Measurements from ENCODE around the gene HAPLN1. TPM values are rescaled to one million over a fixed set of nuclear protein-coding genes. Genes with fewer than 3 reads are reported as not detected.

Gene HAPLN1
- total RNA-seq, 2 donors from 2014 or later: 3.8 to 5.9 TPM

DNA sequence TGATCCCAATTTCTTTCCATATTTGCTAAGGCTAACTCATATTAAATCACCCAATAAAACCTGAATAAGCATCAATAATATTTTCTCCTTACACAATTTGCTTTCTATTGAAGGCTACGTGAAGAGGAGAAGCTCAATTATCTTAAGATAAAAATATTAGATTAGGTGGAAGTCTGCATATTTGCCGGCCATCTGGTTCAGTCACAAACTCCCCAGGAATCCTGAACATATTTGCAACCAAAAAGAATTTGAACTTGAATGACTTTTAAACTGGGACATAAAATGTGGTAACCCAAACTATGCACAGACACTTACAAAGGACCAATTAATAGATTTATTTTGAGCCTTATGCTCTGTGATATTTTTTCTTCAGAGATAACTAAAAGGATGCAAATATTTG is 92.3 kb downstream of the HAPLN1 start:
- intact Hi-C loops (cut with DNase I): no loop called here
- H3K9me3 ChIP-seq: no peaks in the 10 kb centered on the region
- TF ChIP-seq CTCF (IDR thresholded peaks at IDR 0.05): no peak
- H3K36me3 ChIP-seq: no peaks in the 10 kb centered on the region
- H3K27me3 ChIP-seq: no peaks in the 10 kb centered on the region
- no peak overlapping the region for H3K4me3 ChIP-seq
- no peak overlapping the region for H3K9ac ChIP-seq (ENCODE audit: low read depth in 2 of 2, low read length in 2 of 2)
- no peaks in the 10 kb centered on the region for H3K4me1 ChIP-seq
- DNase-seq: no peak
- H3K27ac ChIP-seq: no peak overlapping the region

- H3K9me3 ChIP-seq: no peaks in the 10 kb centered on the region
- no peak overlapping the region for H3K27ac ChIP-seq
- H3K27me3 ChIP-seq: no peaks in the 10 kb centered on the region
- H3K4me3 ChIP-seq: no peak overlapping the region
- intact Hi-C loops (cut with DNase I): no loop called here
- no peak for DNase-seq
- TF ChIP-seq CTCF (IDR thresholded peaks at IDR 0.05): no peak
- H3K36me3 ChIP-seq: no peaks in the 10 kb centered on the region
- no peak overlapping the region for H3K9ac ChIP-seq (ENCODE audit: low read depth in 2 of 2, low read length in 2 of 2)
- H3K4me1 ChIP-seq: no peaks in the 10 kb centered on the region
These were observed 105.8 kb downstream of the HAPLN1 start for GRCh38 chr5:83614841-83615240.

GRCh38 chr5:83608122-83608521 is 112.5 kb downstream of the HAPLN1 start:
- intact Hi-C loops (cut with DNase I): no loop called here
- peak; percentile 21 for DNase-seq
- H3K36me3 ChIP-seq: no peaks in the 10 kb centered on the region
- peak; percentile 21 for TF ChIP-seq CTCF (IDR thresholded peaks at IDR 0.05)
- no peaks in the 10 kb centered on the region for H3K27me3 ChIP-seq
- no peaks in the 10 kb centered on the region for H3K4me1 ChIP-seq
- no peak overlapping the region for H3K4me3 ChIP-seq
- no peaks in the 10 kb centered on the region for H3K9me3 ChIP-seq
- H3K27ac ChIP-seq: no peak overlapping the region
- no peak overlapping the region for H3K9ac ChIP-seq (ENCODE audit: low read depth in 2 of 2, low read length in 2 of 2)

DNA sequence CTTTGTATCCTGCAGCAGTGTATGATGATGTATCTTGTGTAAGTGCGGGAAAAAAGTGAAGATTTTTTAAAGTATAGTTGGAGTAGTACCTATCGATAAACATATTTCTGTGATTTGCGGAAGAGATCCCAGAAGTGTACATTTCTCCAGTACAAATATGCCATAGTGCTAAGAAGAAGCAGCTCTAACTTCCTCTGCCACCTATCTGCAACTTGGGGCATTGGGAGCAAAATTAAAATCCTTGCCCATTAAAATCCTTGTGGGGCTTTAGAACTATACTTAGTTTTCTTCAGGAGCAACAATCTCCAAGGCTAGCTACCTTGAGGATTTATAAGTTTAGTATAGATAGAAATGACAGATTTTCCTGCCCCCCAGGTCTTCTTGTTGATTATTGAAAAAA is 125.4 kb downstream of the HAPLN1 start:
- H3K4me1 ChIP-seq: no peaks in the 10 kb centered on the region
- intact Hi-C loops (cut with DNase I): no loop called here
- no peak overlapping the region for H3K9ac ChIP-seq (ENCODE audit: low read depth in 2 of 2, low read length in 2 of 2)
- H3K27me3 ChIP-seq: no peaks in the 10 kb centered on the region
- no peaks in the 10 kb centered on the region for H3K9me3 ChIP-seq
- no peaks in the 10 kb centered on the region for H3K36me3 ChIP-seq
- DNase-seq: no peak
- no peak overlapping the region for H3K27ac ChIP-seq
- no peak for TF ChIP-seq CTCF (IDR thresholded peaks at IDR 0.05)
- H3K4me3 ChIP-seq: no peak overlapping the region

DNA sequence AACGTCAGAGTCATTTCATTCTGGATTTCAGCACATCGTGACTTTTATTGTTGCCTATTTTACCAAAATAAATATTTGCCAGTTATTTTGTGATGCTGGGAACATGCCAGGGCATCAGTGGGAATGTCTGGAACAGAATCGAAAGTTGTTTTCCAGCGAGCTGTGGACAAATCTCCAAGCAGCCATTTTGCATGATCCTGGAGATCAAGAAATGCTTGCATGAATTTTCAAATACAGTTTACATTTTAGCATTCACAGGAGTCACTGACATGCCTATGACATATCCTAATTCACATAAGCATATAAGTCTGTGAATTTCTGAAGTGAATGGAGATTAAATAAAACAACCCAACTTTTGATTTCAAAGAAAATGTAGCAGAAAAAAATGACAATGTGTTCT is 129.7 kb downstream of the HAPLN1 start:
- Histone ChIP-seq H3K36me3 (no peaks in the 10 kb centered on the region), H3K27ac (no peak overlapping the region), H3K9ac (ENCODE audit: low read depth in 2 of 2, low read length in 2 of 2) (no peak overlapping the region), H3K27me3 (no peaks in the 10 kb centered on the region), H3K4me1 (no peaks in the 10 kb centered on the region), H3K4me3 (no peak overlapping the region), H3K9me3 (no peaks in the 10 kb centered on the region)
- intact Hi-C loops (cut with DNase I): no loop called here
- TF ChIP-seq CTCF (IDR thresholded peaks at IDR 0.05): no peak
- no peak for DNase-seq

DNA sequence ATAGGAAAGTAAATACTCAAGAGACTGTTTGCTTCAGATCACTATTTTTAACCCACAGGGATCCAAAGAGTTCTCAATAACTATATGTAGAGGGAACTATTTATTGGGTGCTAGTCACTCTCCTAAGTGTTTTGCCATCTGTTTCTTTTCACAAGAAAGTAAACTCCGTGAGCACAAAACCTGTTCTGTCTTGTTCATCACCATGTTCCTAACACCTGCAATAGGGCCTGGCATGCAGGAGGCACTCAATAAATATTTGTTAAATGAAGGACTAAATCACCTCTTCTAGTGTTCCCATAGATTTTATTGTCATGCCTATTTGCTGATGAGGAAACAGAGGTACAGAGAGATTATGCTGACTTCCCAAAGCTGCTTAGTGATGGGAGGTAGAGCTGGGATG is 130.9 kb downstream of the HAPLN1 start:
- H3K27me3 ChIP-seq: no peaks in the 10 kb centered on the region
- no peak overlapping the region for H3K27ac ChIP-seq
- no peaks in the 10 kb centered on the region for H3K9me3 ChIP-seq
- DNase-seq: no peak
- H3K4me3 ChIP-seq: no peak overlapping the region
- no peaks in the 10 kb centered on the region for H3K36me3 ChIP-seq
- TF ChIP-seq CTCF (IDR thresholded peaks at IDR 0.05): no peak
- no peak overlapping the region for H3K9ac ChIP-seq (ENCODE audit: low read depth in 2 of 2, low read length in 2 of 2)
- intact Hi-C loops (cut with DNase I): no loop called here
- no peaks in the 10 kb centered on the region for H3K4me1 ChIP-seq

All from colonic mucosa (tissue), 4 donors.